ENCODE results near the gene CTNNBL1. TPM values are rescaled to one million over a fixed set of nuclear protein-coding genes. Genes with fewer than 3 reads are reported as not detected.

Gene CTNNBL1
- total and polyA plus RNA-seq, 8 donors, result 36.0 to 63.6 (median 50.1) TPM

DNA sequence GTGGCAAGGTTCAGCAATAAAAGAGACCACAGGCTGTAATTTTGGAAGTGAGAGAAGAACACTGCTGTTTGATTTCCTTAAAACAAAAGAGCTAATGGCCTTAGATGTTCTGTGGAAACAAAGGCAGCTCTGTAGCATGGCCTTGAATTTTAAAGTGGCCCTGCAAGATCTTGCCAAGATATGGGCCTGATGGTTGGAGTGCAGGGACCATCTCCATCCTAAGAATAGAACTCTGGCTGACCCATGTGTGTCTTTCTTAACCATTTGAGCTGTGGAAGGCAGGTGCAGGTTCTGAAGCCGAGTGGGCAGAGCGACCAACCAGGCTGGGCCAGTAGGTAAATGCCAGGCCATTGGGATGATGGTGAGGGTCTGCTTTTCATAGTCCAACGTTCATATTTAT is 135.3 kb downstream of the CTNNBL1 start:
- H3K36me3 ChIP-seq, result no peaks in the 10 kb centered on the region
- no peaks in the 10 kb centered on the region for H3K9me3 ChIP-seq
- H3K27ac ChIP-seq, result no peak overlapping the region
- TF ChIP-seq, protein P1, sequence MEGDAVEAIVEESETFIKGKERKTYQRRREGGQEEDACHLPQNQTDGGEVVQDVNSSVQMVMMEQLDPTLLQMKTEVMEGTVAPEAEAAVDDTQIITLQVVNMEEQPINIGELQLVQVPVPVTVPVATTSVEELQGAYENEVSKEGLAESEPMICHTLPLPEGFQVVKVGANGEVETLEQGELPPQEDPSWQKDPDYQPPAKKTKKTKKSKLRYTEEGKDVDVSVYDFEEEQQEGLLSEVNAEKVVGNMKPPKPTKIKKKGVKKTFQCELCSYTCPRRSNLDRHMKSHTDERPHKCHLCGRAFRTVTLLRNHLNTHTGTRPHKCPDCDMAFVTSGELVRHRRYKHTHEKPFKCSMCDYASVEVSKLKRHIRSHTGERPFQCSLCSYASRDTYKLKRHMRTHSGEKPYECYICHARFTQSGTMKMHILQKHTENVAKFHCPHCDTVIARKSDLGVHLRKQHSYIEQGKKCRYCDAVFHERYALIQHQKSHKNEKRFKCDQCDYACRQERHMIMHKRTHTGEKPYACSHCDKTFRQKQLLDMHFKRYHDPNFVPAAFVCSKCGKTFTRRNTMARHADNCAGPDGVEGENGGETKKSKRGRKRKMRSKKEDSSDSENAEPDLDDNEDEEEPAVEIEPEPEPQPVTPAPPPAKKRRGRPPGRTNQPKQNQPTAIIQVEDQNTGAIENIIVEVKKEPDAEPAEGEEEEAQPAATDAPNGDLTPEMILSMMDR (IDR thresholded peaks at IDR 0.05), result no peak
- intact Hi-C loops (cut with DNase I), result no loop called here
- no peak for DNase-seq
- no peak overlapping the region for H3K4me3 ChIP-seq
- no peaks in the 10 kb centered on the region for H3K27me3 ChIP-seq
- no peaks in the 10 kb centered on the region for H3K4me1 ChIP-seq
- ATAC-seq, result no peak

DNA sequence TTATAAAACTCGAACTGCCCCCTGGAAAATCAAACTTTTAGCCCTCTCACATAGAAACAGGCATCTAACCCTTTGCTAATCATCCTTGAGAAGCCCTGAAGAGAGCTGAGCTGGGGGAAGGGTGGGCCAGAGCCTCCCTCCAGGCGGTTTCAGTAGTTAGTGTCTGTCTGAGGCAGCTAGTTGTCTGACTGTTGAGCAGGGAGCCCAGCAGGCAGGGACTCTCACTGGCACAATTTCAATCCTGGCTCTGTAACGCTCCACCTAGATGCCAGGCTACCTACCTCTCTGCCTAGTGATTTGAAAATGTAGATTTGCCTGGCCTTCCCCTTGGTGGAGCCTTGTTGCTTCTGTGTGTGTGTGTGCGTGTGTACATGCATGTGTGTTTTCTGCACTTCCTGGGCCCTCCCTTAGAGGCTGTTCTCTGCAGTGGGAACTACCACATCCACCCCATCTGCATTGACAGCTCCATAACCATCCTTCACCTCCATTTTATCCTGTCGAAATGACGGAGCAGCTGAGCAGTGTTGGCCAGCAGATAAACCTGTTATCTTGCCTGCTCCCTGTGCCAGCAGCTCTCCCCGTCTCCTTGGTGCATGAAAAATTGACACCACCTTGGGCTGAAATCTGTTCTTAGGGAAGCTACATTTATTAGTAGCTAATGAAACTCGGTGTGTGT is 139.5 kb downstream of the CTNNBL1 start:
- H3K36me3 ChIP-seq, result no peaks in the 10 kb centered on the region
- no peak overlapping the region for H3K27ac ChIP-seq
- H3K4me1 ChIP-seq, result no peaks in the 10 kb centered on the region
- intact Hi-C loops (cut with DNase I), result no loop called here
- H3K27me3 ChIP-seq, result no peaks in the 10 kb centered on the region
- DNase-seq (no peak), ATAC-seq (no peak)
- H3K9me3 ChIP-seq, result no peaks in the 10 kb centered on the region
- H3K4me3 ChIP-seq, result no peak overlapping the region
- TF ChIP-seq, protein P1 (IDR thresholded peaks at IDR 0.05), result no peak

DNA sequence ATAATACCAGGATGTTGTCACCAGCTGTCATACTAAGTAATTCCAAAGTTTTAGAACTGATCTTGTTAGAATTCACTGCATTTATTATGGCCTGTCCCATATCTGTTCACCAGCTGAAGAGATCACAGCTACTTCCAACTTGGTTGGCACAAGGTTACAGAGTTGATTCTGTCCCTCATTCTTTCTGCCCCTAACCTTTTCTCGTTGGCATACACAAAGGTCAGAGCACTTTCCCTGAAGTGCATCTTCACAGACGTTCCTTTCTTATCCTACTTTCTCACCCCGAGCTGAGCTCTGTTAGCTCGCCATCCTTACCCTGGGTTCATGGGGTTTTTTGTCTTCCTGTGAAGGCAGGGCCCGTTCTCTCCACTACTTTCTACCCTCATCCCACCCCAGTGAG is 143.1 kb downstream of the CTNNBL1 start:
- no peak overlapping the region for H3K27ac ChIP-seq

DNA sequence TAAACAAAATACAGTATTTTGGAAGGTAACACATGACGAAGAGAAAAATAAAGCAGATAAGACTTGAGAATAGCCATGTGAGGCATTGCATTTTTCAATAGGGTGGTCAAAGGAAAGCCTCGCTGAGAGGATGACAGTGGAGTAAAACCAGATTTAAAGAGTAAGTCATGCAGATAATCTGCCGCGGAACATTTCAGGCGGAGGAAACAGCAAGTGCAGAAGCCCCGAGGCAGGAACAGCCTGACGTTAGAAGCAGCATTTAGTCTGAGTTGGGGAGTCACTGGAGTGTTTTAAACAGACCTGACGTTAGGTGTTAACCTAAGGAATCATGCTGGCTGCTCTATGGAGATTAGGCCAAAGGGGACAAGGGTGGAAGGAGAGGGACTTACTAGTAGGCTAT is 144.1 kb downstream of the CTNNBL1 start:
- TF ChIP-seq, protein P1 (IDR thresholded peaks at IDR 0.05), result no peak
- DNase-seq (no peak), ATAC-seq (no peak)
- Histone ChIP-seq H3K4me1 (no peaks in the 10 kb centered on the region), H3K27ac (no peak overlapping the region), H3K27me3 (no peaks in the 10 kb centered on the region), H3K9me3 (no peaks in the 10 kb centered on the region), H3K4me3 (no peak overlapping the region), H3K36me3 (peaks cover 0 to 29% of the 10 kb centered on the region in 2 donors)
- intact Hi-C loops (cut with DNase I), result no loop called here

More for the DNA sequence above, 143.1 kb downstream of the CTNNBL1 start:
- no peaks in the 10 kb centered on the region for H3K4me1 ChIP-seq
- ATAC-seq, result no peak
- no peaks in the 10 kb centered on the region for H3K9me3 ChIP-seq
- no peak overlapping the region for H3K4me3 ChIP-seq
- intact Hi-C loops (cut with DNase I), result no loop called here
- TF ChIP-seq, protein P1 (IDR thresholded peaks at IDR 0.05), result no peak
- no peaks in the 10 kb centered on the region for H3K27me3 ChIP-seq
- H3K36me3 ChIP-seq, result peaks cover 0 to 19% of the 10 kb centered on the region in 2 donors
- DNase-seq, result no peak

DNA sequence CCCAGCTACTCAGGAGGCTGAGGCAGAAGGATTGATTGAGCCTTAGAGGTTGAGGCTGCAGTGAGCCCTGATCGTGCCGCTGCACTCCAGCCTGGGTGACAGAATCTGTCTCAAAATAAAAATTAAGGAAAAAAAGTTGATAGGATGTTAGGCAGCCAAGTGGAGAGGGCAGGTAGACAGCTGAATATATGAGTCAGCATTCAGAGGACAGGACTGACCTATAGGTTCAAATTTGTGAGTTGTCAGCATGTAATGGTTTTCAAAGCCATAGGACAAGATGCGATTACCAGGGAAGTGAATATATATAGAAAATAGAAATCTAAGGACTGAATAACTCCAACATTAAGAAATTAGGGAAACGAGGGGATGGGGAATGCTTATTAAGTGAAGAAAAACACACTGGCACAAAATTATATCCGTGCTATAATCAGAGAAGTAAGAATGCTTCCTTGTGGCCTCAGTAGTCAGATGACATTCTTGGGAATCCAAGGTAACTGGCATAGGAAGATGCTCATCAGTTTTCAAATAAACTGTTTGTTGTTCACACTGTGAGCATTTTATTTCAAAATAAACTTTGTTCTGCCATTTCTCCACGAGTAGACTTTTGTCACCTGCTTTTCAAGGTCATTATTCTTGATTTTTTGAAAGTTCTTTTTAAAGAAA is 145.1 kb downstream of the CTNNBL1 start:
- Histone ChIP-seq H3K9me3 (no peaks in the 10 kb centered on the region), H3K27ac (no peak overlapping the region), H3K4me3 (no peak overlapping the region), H3K27me3 (no peaks in the 10 kb centered on the region), H3K4me1 (no peaks in the 10 kb centered on the region), H3K36me3 (peaks cover 0 to 38% of the 10 kb centered on the region in 2 donors)
- TF ChIP-seq, protein P1 (IDR thresholded peaks at IDR 0.05), result no peak
- DNase-seq (no peak), ATAC-seq (peak; percentile 39)
- intact Hi-C loops (cut with DNase I), result no loop called here

Measured in left lung (tissue), 10 donors.